Measurements from ENCODE around the gene LARP7.

Gene LARP7

DNA sequence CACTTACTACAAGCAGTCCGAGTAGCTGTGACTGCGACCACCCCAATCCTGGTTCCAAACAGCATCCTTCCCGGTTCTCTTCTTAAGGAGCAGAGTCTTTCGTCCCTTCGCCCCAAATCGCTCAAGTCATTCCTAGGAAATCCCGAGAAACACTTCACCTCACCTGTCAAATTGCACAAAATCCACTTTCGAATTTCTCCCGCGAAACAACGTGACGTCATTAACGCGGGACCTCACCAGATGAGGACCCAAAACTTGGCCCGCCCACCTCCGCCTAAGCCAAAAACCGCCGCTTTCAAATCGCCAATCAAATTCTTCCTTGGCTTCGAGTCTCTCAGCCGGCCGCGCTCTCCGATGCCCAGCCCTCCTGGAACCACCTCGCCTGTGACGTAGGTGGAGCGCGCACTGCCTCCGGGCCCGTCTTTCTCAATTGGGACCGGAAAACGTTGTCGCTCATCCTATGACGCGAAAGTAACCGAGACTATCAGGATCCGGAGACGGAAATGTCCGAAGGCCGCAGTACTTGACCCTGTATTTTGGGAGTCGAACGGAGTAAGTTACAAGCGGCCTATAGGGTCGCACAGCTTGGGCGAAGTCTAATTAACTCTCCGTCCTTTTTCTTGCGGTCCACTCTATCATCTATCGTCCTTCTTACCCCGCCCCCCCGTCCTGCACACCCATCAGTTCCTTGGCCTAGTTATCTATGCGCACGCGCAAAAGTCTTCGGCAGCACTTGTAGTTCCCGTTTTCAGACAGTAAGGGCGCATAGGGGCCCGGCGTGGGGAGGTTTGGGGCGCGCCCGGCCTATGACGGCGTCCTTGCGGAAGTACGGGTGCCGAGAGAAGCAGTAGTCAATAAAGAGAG, at the start of gene LARP7, which contains the start of gene ZGRF1:
LARP7 (plus strand) TSS at position 456 of the 864 bp plus-strand sequence. CDS start 7,527 bp downstream, outside the sequence.
ZGRF1 (minus strand) TSS at position 222 of the 864 bp plus-strand sequence. CDS start 3,733 bp downstream, outside the sequence.
- no peaks in the 10 kb centered on the region for H3K9me3 ChIP-seq (ENCODE audit: insufficient read depth, low read length)
- no peaks in the 10 kb centered on the region for H3K27me3 ChIP-seq (ENCODE audit: low read depth, low read length)
- peak within 1 kb of the TSS; percentile 85 for H3K4me2 ChIP-seq (ENCODE audit: low read length)
- H3K4me3 ChIP-seq (ENCODE audit: low read length), result peak within 1 kb of the TSS; percentile 82
- H3K9ac ChIP-seq (ENCODE audit: low read length), result peak within 1 kb of the TSS; percentile 90
- peak within 1 kb of the TSS; percentile 92 for H2AFZ ChIP-seq (ENCODE audit: low read depth, low read length)
- peak within 1 kb of the TSS; percentile 88 for H3K27ac ChIP-seq (ENCODE audit: low read length)
- peaks cover 4% of the 10 kb centered on the region for H3K36me3 ChIP-seq (replicated peaks; ENCODE audit: low read depth, low read length)
- H4K20me1 ChIP-seq (ENCODE audit: insufficient read depth, low read length), result no peaks in the 10 kb centered on the region
- H3K4me1 ChIP-seq (ENCODE audit: low read length), result peaks cover 21% of the 10 kb centered on the region
- TF ChIP-seq, protein P1, sequence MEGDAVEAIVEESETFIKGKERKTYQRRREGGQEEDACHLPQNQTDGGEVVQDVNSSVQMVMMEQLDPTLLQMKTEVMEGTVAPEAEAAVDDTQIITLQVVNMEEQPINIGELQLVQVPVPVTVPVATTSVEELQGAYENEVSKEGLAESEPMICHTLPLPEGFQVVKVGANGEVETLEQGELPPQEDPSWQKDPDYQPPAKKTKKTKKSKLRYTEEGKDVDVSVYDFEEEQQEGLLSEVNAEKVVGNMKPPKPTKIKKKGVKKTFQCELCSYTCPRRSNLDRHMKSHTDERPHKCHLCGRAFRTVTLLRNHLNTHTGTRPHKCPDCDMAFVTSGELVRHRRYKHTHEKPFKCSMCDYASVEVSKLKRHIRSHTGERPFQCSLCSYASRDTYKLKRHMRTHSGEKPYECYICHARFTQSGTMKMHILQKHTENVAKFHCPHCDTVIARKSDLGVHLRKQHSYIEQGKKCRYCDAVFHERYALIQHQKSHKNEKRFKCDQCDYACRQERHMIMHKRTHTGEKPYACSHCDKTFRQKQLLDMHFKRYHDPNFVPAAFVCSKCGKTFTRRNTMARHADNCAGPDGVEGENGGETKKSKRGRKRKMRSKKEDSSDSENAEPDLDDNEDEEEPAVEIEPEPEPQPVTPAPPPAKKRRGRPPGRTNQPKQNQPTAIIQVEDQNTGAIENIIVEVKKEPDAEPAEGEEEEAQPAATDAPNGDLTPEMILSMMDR (IDR thresholded peaks at IDR 0.05; ENCODE audit: low read depth, low read length), result peak; percentile 60
- TF ChIP-seq EZH2phosphoT487 (IDR thresholded peaks at IDR 0.05; ENCODE audit: low read depth), result no peak
- peaks cover 70% of the 10 kb centered on the region for H3K79me2 ChIP-seq (ENCODE audit: low read length)

- no peak overlapping the region for H2AFZ ChIP-seq (ENCODE audit: low read depth, low read length)
- H3K79me2 ChIP-seq (ENCODE audit: low read length), result no peaks in the 10 kb centered on the region
- no peak overlapping the region for H3K4me2 ChIP-seq (ENCODE audit: low read length)
- no peak for TF ChIP-seq EZH2phosphoT487 (IDR thresholded peaks at IDR 0.05; ENCODE audit: low read depth)
- TF ChIP-seq, protein P1 (IDR thresholded peaks at IDR 0.05; ENCODE audit: low read depth, low read length), result no peak
- no peak overlapping the region for H3K27ac ChIP-seq (ENCODE audit: low read length)
- H3K27me3 ChIP-seq (ENCODE audit: low read depth, low read length), result no peaks in the 10 kb centered on the region
- peaks cover 18% of the 10 kb centered on the region for H3K4me1 ChIP-seq (ENCODE audit: low read length)
- no peaks in the 10 kb centered on the region for H4K20me1 ChIP-seq (ENCODE audit: insufficient read depth, low read length)
- peaks cover 14% of the 10 kb centered on the region for H3K36me3 ChIP-seq (replicated peaks; ENCODE audit: low read depth, low read length)
- H3K9me3 ChIP-seq (ENCODE audit: insufficient read depth, low read length), result no peaks in the 10 kb centered on the region
- H3K4me3 ChIP-seq (ENCODE audit: low read length), result no peak overlapping the region
- H3K9ac ChIP-seq (ENCODE audit: low read length), result no peak overlapping the region
Measured at GRCh38 chr4:112589206-112589605, 47.7 kb upstream of the LARP7 start.

DNA sequence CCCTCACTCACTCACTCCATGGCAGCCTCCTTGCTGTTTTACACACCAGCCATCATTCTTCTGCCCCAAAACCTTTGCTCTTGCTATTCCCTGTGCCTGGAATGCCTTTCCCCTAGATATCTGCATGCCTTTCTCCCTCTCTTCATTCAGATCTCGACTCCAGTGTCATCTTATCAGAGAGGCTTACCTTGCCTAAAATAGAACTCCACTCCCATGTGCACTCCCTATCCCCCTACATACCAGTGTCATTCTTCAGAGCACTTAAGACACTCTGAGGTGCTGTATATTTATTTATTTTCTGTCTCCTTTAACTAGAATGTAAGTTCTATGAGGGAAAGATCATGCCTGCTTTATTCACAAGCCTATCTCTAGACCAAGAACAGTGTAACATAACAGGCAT, 45.4 kb upstream of the LARP7 start:
- no peak for TF ChIP-seq EZH2phosphoT487 (IDR thresholded peaks at IDR 0.05; ENCODE audit: low read depth)
- TF ChIP-seq, protein P1 (IDR thresholded peaks at IDR 0.05; ENCODE audit: low read depth, low read length), result no peak
- Histone ChIP-seq H3K4me3 (ENCODE audit: low read length) (no peak overlapping the region), H2AFZ (ENCODE audit: low read depth, low read length) (no peak overlapping the region), H3K79me2 (ENCODE audit: low read length) (no peaks in the 10 kb centered on the region), H4K20me1 (ENCODE audit: insufficient read depth, low read length) (no peaks in the 10 kb centered on the region), H3K36me3 (replicated peaks; ENCODE audit: low read depth, low read length) (peaks cover 17% of the 10 kb centered on the region), H3K9ac (ENCODE audit: low read length) (no peak overlapping the region), H3K9me3 (ENCODE audit: insufficient read depth, low read length) (no peaks in the 10 kb centered on the region), H3K27ac (ENCODE audit: low read length) (no peak overlapping the region), H3K4me1 (ENCODE audit: low read length) (peaks cover 28% of the 10 kb centered on the region), H3K4me2 (ENCODE audit: low read length) (no peak overlapping the region), H3K27me3 (ENCODE audit: low read depth, low read length) (no peaks in the 10 kb centered on the region)

- Histone ChIP-seq H3K4me1 (ENCODE audit: low read length) (peaks cover 22% of the 10 kb centered on the region), H3K27me3 (ENCODE audit: low read depth, low read length) (no peaks in the 10 kb centered on the region), H3K9me3 (ENCODE audit: insufficient read depth, low read length) (no peaks in the 10 kb centered on the region), H3K36me3 (replicated peaks; ENCODE audit: low read depth, low read length) (peaks cover 17% of the 10 kb centered on the region), H4K20me1 (ENCODE audit: insufficient read depth, low read length) (no peaks in the 10 kb centered on the region), H3K4me2 (ENCODE audit: low read length) (no peak overlapping the region), H2AFZ (ENCODE audit: low read depth, low read length) (no peak overlapping the region), H3K27ac (ENCODE audit: low read length) (no peak overlapping the region), H3K9ac (ENCODE audit: low read length) (no peak overlapping the region), H3K79me2 (ENCODE audit: low read length) (no peaks in the 10 kb centered on the region), H3K4me3 (ENCODE audit: low read length) (no peak overlapping the region)
- TF ChIP-seq, protein P1 (IDR thresholded peaks at IDR 0.05; ENCODE audit: low read depth, low read length), result no peak
- no peak for TF ChIP-seq EZH2phosphoT487 (IDR thresholded peaks at IDR 0.05; ENCODE audit: low read depth)
Measured at GRCh38 chr4:112592717-112593116, 44.2 kb upstream of the LARP7 start.

Measured in OCI-LY3 (cell line).